Chondrocyte (in vitro differentiated cells): ENCODE data around the gene DPP7. TPM values are rescaled to one million over a fixed set of nuclear protein-coding genes. Genes with fewer than 3 reads are reported as not detected.

ENCODE experiments used
- DNase-seq: peaks from one replicate; pipeline ENCODE4 v3.0.0; 2021; ENCODE audit warnings: mixed read lengths, low spot score
- H3K27ac Mint-ChIP-seq: one replicate; pipeline ENCODE4 v1.8.0; 2021; ENCODE audit warnings: mild to moderate bottlenecking, moderate library complexity, mixed read lengths; ENCODE audit not compliant: unreplicated experiment
- H3K27me3 Mint-ChIP-seq: 2 replicates; pipeline ENCODE4 v1.8.0; 2021; ENCODE audit warnings: low read depth, mixed read lengths
- H3K36me3 Mint-ChIP-seq: 2 replicates; pipeline ENCODE4 v1.8.0; 2021; ENCODE audit warnings: low read depth, mixed read lengths
- H3K4me1 Mint-ChIP-seq: 2 replicates; pipeline ENCODE4 v1.8.0; 2021; ENCODE audit warnings: low read depth, mild to moderate bottlenecking, mixed read lengths
- H3K4me3 Mint-ChIP-seq: one replicate; pipeline ENCODE4 v1.8.0; 2021; ENCODE audit warnings: mild to moderate bottlenecking, moderate library complexity, mixed read lengths; ENCODE audit not compliant: unreplicated experiment
- H3K9me3 Mint-ChIP-seq: 2 replicates; pipeline ENCODE4 v1.8.0; 2021; ENCODE audit warnings: low read depth, mixed read lengths
- CTCF ChIP-seq: fragments of 200-600 bp; sonication (generic); IDR thresholded peaks from 2 replicates; pipeline ENCODE4 v1.5.0; 2021; ENCODE audit warnings: antibody characterized with exemption, mild to moderate bottlenecking, moderate library complexity
- total RNA-seq: library from RNA; stranded (reverse); gene quantifications from 3 replicates; pipeline ENCODE4 v1.2.1, GENCODE V29; 2021

Gene DPP7
- total RNA-seq, 1 donor from 2014 or later: 82.2 TPM

- peaks cover 6% of the 10 kb centered on the region for H3K27me3 Mint-ChIP-seq
- no peak overlapping the region for H3K4me3 Mint-ChIP-seq
- no peaks in the 10 kb centered on the region for H3K9me3 Mint-ChIP-seq
- no peaks in the 10 kb centered on the region for H3K36me3 Mint-ChIP-seq
- no peak for TF ChIP-seq CTCF
- H3K27ac Mint-ChIP-seq: no peak overlapping the region
- no peaks in the 10 kb centered on the region for H3K4me1 Mint-ChIP-seq
- DNase-seq: no peak
These were observed 36.3 kb upstream of the DPP7 start for GRCh38 chr9:137150617-137151457.

- Mint-ChIP-seq H3K4me3 (no peak overlapping the region), H3K4me1 (no peaks in the 10 kb centered on the region), H3K27me3 (peaks cover 6% of the 10 kb centered on the region), H3K36me3 (no peaks in the 10 kb centered on the region), H3K9me3 (no peaks in the 10 kb centered on the region), H3K27ac (no peak overlapping the region)
- DNase-seq: no peak
- no peak for TF ChIP-seq CTCF
These were observed 35.5 kb upstream of the DPP7 start for GRCh38 chr9:137149942-137150616.

- Mint-ChIP-seq H3K4me3 (no peak overlapping the region), H3K27me3 (peaks cover 6% of the 10 kb centered on the region), H3K36me3 (no peaks in the 10 kb centered on the region), H3K4me1 (no peaks in the 10 kb centered on the region), H3K9me3 (no peaks in the 10 kb centered on the region), H3K27ac (no peak overlapping the region)
- TF ChIP-seq CTCF: no peak
- no peak for DNase-seq
These were observed 34.8 kb upstream of the DPP7 start for GRCh38 chr9:137149363-137149762.

GRCh38 chr9:137148661-137149060, 34.1 kb upstream of the DPP7 start:
- Mint-ChIP-seq H3K27ac (no peak overlapping the region), H3K9me3 (no peaks in the 10 kb centered on the region), H3K4me1 (no peaks in the 10 kb centered on the region), H3K36me3 (no peaks in the 10 kb centered on the region), H3K4me3 (no peak overlapping the region), H3K27me3 (peaks cover 10% of the 10 kb centered on the region)
- DNase-seq: peak; percentile 79
- TF ChIP-seq CTCF: no peak

- TF ChIP-seq CTCF: no peak
- Mint-ChIP-seq H3K27ac (no peak overlapping the region), H3K4me3 (no peak overlapping the region), H3K36me3 (no peaks in the 10 kb centered on the region), H3K4me1 (no peaks in the 10 kb centered on the region), H3K9me3 (no peaks in the 10 kb centered on the region), H3K27me3 (peaks cover 13% of the 10 kb centered on the region)
- DNase-seq: peak; percentile 65
These were observed 33.7 kb upstream of the DPP7 start for GRCh38 chr9:137148242-137148641.
